Measurements from ENCODE around the gene SLC35A2.

SLC35A2 gene

GRCh38 chrX:48957827-48958634, 46.6 kb upstream of the SLC35A2 start:
- Histone ChIP-seq H3K79me2 (ENCODE audit: insufficient read depth, low read length) (peaks cover 41% of the 10 kb centered on the region), H3F3A (ENCODE audit: low read depth) (no peaks in the 10 kb centered on the region)
- TF ChIP-seq, protein P1, sequence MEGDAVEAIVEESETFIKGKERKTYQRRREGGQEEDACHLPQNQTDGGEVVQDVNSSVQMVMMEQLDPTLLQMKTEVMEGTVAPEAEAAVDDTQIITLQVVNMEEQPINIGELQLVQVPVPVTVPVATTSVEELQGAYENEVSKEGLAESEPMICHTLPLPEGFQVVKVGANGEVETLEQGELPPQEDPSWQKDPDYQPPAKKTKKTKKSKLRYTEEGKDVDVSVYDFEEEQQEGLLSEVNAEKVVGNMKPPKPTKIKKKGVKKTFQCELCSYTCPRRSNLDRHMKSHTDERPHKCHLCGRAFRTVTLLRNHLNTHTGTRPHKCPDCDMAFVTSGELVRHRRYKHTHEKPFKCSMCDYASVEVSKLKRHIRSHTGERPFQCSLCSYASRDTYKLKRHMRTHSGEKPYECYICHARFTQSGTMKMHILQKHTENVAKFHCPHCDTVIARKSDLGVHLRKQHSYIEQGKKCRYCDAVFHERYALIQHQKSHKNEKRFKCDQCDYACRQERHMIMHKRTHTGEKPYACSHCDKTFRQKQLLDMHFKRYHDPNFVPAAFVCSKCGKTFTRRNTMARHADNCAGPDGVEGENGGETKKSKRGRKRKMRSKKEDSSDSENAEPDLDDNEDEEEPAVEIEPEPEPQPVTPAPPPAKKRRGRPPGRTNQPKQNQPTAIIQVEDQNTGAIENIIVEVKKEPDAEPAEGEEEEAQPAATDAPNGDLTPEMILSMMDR (conservative IDR thresholded peaks at IDR 0.05; ENCODE audit: low read length): no peak
- no peak for TF ChIP-seq EZH2phosphoT487 (IDR thresholded peaks at IDR 0.05; ENCODE audit: borderline replicate concordance)

DNA sequence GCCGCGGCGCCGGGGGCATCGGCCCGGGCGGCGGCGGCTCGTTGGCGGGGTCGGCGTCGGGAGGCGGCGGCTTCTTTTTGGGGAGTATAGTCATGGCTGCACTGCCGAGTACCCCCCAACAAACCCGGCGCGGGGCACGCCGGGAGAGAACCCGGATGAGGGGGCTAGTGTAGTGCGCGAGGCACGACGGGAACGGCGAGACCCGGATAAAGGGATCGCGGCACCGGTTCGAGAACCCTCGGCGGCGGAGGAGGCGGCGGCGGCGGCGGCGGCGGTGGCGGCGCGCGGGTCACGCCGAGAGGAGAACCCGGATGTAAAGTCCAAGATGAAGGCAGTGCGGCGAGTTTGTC, 46.0 kb upstream of the SLC35A2 start, which contains the start of gene OTUD5:
Gene OTUD5, minus strand, starts transcription at position 131 of the 350 bp plus-strand sequence. Its CDS starts 37 bp downstream, at position 94.
- peak within 1 kb of the TSS; percentile 79 for H3K4me3 ChIP-seq (ENCODE audit: low read length, poor library complexity, severe bottlenecking)
- TF ChIP-seq, protein P1 (conservative IDR thresholded peaks at IDR 0.05; ENCODE audit: low read length): no peak
- no peak for TF ChIP-seq EZH2phosphoT487 (IDR thresholded peaks at IDR 0.05; ENCODE audit: borderline replicate concordance)
- H3K4me1 ChIP-seq (ENCODE audit: insufficient read depth, low read length, poor library complexity, severe bottlenecking): peaks cover 23% of the 10 kb centered on the region
- peaks cover 47% of the 10 kb centered on the region for H3K79me2 ChIP-seq (ENCODE audit: insufficient read depth, low read length)
- peaks cover 27% of the 10 kb centered on the region for H4K20me1 ChIP-seq (ENCODE audit: insufficient read depth, low read length, poor library complexity, severe bottlenecking)
- H3K36me3 ChIP-seq (ENCODE audit: insufficient read depth, low read length): no peaks in the 10 kb centered on the region
- H3K9me3 ChIP-seq (ENCODE audit: insufficient read depth, low read depth, low read length): no peaks in the 10 kb centered on the region
- peak within 1 kb of the TSS; percentile 70 for H2AFZ ChIP-seq (ENCODE audit: low read length)
- no peaks in the 10 kb centered on the region for H3K9me2 ChIP-seq (replicated peaks; ENCODE audit: low read depth, low read length)
- H3F3A ChIP-seq (ENCODE audit: low read depth): no peaks in the 10 kb centered on the region
- peak within 1 kb of the TSS; percentile 83 for H3K9ac ChIP-seq (ENCODE audit: low read depth, low read length, poor library complexity, severe bottlenecking)
- H3K27me3 ChIP-seq (ENCODE audit: insufficient read depth, low read length, poor library complexity, severe bottlenecking): no peaks in the 10 kb centered on the region
- H3K4me2 ChIP-seq (ENCODE audit: low read depth, low read length, poor library complexity, severe bottlenecking): peak within 1 kb of the TSS; percentile 95

More at GRCh38 chrX:48957827-48958634, 46.6 kb upstream of the SLC35A2 start:
- Histone ChIP-seq H3K4me2 (ENCODE audit: low read depth, low read length, poor library complexity, severe bottlenecking) (peak overlapping the region; percentile 95), H3K9ac (ENCODE audit: low read depth, low read length, poor library complexity, severe bottlenecking) (peak overlapping the region; percentile 83), H3K9me3 (ENCODE audit: insufficient read depth, low read depth, low read length) (no peaks in the 10 kb centered on the region), H3K9me2 (replicated peaks; ENCODE audit: low read depth, low read length) (no peaks in the 10 kb centered on the region), H2AFZ (ENCODE audit: low read length) (peak overlapping the region; percentile 70), H4K20me1 (ENCODE audit: insufficient read depth, low read length, poor library complexity, severe bottlenecking) (peaks cover 27% of the 10 kb centered on the region), H3K36me3 (ENCODE audit: insufficient read depth, low read length) (no peaks in the 10 kb centered on the region), H3K27me3 (ENCODE audit: insufficient read depth, low read length, poor library complexity, severe bottlenecking) (no peaks in the 10 kb centered on the region), H3K4me1 (ENCODE audit: insufficient read depth, low read length, poor library complexity, severe bottlenecking) (peaks cover 23% of the 10 kb centered on the region), H3K4me3 (ENCODE audit: low read length, poor library complexity, severe bottlenecking) (peak overlapping the region; percentile 79)

GRCh38 chrX:48956728-48957414, 45.4 kb upstream of the SLC35A2 start:
- peak overlapping the region; percentile 92 for H3K4me2 ChIP-seq (ENCODE audit: low read depth, low read length, poor library complexity, severe bottlenecking)
- peak overlapping the region; percentile 83 for H3K9ac ChIP-seq (ENCODE audit: low read depth, low read length, poor library complexity, severe bottlenecking)
- H3K4me3 ChIP-seq (ENCODE audit: low read length, poor library complexity, severe bottlenecking): peak overlapping the region; percentile 79
- TF ChIP-seq, protein P1 (conservative IDR thresholded peaks at IDR 0.05; ENCODE audit: low read length): no peak
- TF ChIP-seq EZH2phosphoT487 (IDR thresholded peaks at IDR 0.05; ENCODE audit: borderline replicate concordance): no peak
- H3K79me2 ChIP-seq (ENCODE audit: insufficient read depth, low read length): peaks cover 53% of the 10 kb centered on the region
- no peaks in the 10 kb centered on the region for H3K9me2 ChIP-seq (replicated peaks; ENCODE audit: low read depth, low read length)
- peaks cover 23% of the 10 kb centered on the region for H3K4me1 ChIP-seq (ENCODE audit: insufficient read depth, low read length, poor library complexity, severe bottlenecking)
- no peaks in the 10 kb centered on the region for H3F3A ChIP-seq (ENCODE audit: low read depth)
- H3K27me3 ChIP-seq (ENCODE audit: insufficient read depth, low read length, poor library complexity, severe bottlenecking): no peaks in the 10 kb centered on the region
- H3K9me3 ChIP-seq (ENCODE audit: insufficient read depth, low read depth, low read length): no peaks in the 10 kb centered on the region
- H2AFZ ChIP-seq (ENCODE audit: low read length): no peak overlapping the region
- H3K36me3 ChIP-seq (ENCODE audit: insufficient read depth, low read length): no peaks in the 10 kb centered on the region
- peaks cover 27% of the 10 kb centered on the region for H4K20me1 ChIP-seq (ENCODE audit: insufficient read depth, low read length, poor library complexity, severe bottlenecking)

Measured in Loucy (cell line).